Measurements from ENCODE around the gene PRKCZ.

PRKCZ gene

DNA sequence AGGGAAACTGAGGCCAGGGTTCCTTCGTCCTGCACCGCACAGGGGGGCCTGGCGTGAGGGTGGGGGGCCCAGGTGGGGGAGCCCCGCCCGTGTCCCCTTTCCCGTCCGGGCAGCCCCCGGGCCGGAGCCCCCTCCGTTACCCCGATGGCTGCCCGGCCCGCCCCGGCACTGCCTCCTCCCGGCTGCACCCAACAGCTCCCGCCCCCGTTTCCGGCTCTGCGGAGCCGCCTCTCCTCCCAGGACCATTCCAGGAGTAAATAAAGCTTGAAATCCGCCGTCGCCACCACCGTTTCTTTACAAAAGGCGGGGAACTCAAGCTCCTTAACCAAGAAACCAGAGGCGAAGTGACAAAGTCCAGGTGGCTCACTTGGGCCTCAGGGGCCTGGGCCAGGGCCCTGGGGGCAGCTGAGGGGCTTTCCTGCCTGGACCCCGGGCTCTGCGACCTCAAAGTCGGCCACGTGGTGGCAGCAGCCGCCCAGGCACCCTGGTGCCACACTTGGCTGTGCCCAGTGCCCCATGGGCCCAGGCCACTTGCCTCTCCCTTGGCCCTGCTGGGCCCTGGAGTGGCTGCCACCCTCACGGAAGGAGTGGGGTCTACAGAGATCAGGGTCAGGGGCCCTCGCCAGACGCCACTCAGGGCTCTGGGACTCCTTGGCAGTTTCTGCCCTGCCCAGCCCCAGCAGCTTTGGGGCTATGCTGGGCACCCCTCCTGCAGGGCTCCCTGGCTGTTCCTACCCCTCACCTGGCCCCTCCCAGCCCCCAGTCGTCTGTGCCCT, 144.9 kb downstream of the PRKCZ start:
- no peak for DNase-seq (ENCODE audit: low read depth)

DNA sequence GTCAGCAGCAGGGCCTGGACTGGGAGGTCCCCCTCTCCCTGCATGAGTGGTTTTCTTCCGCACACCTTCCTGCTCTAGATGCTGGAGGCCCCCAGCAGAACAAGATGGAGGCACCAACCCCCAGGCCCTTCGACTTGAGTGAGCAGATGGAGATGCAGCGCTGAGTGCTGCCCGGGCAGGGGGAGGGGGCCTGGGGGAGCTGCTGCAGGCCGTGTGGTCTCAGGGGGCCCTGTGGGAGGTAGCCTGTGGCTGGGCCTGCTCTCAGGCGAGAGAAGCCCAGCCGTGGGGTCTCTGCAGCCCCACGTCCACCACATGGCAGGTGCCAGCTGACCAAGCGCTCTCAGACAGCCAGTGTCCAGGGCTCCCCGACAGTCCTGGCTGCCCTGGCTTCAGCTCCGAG, 145.6 kb downstream of the PRKCZ start:
- no peak for DNase-seq (ENCODE audit: low read depth)

DNA sequence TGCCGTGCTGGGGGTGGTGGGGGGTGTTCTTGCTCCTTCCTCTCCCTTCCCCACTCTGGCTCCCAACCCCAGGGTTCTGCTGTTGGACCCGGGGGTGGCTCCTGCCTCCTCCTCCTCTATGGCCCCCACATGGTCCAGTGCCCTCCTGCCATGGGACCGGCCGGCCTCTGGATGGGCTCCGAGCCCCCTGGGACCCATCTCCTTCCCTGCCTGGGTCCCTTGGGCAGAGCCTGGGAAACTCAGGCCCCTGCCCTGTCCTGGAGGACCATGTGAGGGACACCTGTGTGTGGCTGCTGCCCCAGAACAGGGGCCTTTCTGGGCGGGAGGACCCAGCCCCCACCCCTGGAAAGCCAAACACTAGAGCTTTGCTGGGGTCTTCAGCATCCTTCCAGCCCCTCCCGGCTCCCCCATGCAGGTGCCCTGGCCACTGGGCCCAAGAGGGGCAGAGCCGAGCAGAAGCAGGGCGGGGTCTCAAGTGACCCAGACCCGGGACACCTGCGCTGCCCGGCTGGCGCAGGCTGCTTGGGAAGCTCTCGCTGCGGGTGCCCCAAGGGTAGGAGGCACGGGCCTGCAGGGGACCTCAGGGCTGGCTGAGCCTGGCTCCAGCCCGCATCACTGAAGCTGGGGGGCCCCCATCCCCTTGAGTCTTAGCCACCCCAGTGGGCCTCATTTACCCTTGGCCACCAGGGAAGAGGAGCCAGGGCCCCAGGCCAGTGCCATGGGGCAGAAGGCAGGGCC, 146.9 kb downstream of the PRKCZ start:
- DNase-seq (ENCODE audit: low read depth) = no peak

DNA sequence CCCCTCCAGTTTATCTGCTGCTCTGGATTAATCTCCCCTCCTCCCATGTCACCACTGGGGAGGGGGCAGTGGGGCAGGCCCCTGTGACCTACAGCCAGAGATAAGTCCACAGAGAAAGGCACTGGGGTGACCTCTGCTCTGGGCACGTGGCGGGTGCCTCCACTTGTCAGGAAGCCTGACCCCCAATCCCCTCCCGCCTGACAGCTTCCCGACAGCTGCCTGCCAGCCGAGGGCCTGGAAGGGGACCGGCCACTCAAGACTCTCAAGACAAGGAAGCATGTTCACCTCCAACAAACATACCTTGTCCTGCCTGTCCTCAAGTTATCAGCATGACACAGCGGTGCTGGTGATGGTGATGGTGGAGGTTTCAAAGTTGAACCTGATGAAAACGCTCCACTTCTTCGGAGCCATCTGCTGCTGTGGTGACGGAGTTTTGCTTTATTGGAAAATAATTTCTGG, 147.5 kb downstream of the PRKCZ start:
- DNase-seq (ENCODE audit: low read depth) = no peak

DNA sequence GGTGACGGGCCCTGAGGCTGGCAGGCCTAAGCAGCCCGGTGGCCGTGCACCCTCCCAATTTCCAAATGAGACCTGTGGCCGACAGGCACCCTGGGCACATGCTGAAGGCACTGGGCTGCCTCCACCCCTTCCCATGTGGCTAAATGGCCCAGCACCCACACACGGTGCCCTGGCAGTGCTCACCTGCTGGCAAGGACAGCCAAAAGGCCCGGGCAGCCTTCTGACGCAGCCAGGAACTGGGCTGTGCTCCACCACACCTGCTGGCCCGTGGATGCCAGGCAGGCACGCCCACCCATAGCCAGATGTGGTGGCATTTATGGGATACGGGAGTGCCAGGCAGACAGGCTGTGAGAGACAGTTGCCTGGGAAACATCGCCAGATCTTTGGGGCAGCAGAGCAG, 148.4 kb downstream of the PRKCZ start:
- no peak for DNase-seq (ENCODE audit: low read depth)

DNA sequence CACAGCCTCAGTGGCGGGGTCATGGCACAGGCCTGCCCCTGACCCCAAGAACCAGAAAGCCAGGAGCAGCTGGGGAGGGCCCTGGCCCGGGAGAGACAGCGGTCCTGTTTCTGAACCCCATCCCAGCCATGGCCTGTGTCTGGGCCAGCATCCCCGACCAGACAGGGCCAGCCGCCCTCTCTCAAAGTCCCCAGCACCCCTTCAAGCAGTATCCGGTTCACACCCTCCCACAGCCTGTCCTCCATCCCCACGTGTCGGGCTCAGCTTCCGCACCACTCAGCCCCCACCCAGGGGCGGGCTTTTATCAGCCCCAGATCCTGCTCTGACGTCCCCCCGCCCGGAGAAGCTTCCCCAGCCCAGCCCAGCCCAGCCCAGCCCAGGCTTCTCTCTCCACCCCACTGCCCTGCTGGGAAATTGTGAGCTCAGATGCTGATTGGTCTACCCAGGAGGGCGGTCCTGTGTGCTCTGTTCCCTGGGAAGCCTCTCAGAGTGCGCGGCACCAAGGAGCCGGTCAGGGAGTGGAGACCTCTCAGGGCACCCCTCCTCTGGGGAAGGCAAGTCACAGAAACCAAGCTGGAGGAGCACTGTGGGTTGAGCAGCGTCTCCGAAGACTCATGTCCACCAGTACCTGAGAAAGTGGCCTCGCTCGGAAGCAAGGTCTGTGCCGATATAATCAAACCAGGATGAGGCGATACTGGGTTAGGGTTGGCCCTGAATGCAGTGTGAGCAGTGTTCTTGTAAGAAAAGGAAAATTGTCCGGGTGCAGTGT, 149.0 kb downstream of the PRKCZ start:
- peak; percentile 79 for DNase-seq (ENCODE audit: low read depth)

DNA sequence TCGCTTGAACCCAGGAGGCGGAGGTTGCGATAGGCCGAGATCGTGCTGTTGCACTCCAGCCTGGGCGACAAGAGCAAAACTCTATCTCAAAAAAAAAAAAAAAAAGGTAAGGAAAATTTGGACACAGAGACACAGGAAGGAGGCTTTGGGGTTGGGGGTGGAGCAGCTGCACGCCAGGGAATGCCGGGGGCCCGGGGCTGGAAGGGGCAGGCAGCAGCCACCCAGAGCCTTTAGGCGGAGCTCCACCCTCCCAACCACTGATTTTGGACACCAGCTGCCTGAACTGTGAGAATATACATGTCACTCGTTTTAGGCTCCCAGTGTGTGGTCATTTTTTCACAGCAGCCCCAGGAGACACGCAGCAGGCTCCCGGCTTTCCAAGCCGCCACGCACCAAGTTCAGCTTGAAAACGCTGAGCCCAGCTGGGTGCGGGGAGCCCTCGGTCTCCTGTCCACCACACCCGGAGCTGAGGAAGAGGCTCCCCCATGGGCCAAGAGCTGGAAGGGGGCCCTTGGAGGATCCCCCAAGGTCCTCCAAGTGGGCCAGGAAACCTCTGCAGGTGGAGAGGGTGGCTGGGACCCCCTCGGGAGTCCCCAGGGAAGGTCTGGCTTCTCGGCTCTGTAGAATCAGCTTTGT, 150.2 kb downstream of the PRKCZ start:
- DNase-seq (ENCODE audit: low read depth) = no peak

DNA sequence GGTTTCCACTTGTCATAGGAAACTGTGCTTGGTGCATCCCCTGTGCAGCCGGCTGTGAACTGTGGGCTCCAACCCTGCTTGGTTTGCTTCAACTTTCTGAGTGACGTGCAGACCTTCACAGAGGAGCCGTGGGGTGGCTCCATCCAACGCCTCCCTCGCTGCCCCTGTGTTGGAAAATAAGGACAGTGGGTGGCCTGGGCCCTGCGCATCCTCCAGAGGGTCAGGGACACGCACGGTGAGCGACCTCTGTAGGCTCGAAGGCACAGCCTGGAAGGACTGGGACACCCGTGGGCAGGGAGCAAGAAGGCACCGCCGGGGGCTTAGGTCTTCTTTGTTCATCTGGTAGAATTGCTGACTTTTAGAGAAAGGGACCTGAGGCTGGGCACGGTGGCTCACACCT, 150.9 kb downstream of the PRKCZ start:
- DNase-seq (ENCODE audit: low read depth) = no peak

DNA sequence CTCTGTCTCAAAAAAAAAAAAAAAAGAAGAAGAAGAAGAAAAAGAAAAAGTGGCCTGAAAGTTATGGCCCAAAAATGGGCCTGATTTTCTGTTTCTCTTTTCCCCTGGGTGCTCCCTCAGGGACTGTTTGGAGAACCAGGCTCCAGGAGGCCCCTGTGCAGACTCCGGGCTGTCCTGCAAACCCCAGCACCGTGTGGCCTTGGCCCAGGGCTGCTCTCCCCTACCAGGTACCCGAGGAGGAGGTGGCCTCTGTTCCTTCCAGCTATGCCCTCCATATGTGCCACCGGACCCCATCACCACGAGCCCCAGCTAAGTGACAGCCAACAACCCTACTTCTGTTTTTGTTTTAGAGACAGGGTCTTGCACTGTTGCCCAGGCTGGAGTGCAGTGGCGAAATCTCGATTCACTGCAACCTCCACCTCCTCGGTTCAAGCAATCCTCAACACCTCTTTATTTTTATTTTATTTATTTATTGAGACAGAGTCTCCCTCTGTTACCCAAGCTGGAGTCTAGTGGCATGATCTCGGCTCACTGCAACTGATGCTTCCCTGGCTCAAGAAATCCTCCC, 151.9 kb downstream of the PRKCZ start:
- DNase-seq (ENCODE audit: low read depth) = no peak

DNA sequence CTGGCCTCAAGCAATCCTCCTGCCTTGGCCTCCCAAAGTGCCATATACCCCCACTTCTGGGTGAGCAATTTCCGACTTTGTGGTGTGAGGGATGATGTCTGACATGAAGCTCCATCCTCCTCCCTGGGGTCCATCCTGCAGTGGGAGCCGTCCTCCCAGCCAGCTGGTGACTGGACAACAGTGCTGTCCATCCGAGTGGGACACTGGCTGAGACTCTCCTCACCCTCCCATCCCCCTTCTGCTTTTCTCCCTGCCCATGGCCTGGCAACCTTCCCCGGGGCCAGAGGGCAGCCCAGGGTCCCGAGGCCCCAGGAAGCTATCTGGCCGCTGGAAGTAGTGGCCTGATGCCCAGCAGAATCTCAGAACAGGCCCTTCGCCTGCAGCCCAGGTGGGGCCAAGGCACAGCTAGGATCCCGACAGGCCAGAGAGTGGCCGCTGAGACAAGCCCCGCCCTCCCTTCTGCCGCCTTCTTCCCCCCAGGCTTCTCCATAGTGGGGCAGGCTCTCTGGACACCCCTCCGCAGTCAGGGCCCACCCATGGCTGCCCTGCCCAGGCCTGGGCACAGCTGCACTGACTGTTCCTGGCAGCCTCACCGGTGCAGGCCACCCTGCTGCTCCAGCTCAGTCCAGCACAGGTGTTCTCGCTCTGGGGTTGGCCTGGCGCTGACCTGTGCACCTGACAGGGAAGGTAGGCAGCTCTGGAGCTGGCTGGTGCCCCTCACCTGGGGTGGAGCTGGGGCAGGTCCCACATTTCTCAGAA, 152.8 kb downstream of the PRKCZ start:
- no peak for DNase-seq (ENCODE audit: low read depth)

DNA sequence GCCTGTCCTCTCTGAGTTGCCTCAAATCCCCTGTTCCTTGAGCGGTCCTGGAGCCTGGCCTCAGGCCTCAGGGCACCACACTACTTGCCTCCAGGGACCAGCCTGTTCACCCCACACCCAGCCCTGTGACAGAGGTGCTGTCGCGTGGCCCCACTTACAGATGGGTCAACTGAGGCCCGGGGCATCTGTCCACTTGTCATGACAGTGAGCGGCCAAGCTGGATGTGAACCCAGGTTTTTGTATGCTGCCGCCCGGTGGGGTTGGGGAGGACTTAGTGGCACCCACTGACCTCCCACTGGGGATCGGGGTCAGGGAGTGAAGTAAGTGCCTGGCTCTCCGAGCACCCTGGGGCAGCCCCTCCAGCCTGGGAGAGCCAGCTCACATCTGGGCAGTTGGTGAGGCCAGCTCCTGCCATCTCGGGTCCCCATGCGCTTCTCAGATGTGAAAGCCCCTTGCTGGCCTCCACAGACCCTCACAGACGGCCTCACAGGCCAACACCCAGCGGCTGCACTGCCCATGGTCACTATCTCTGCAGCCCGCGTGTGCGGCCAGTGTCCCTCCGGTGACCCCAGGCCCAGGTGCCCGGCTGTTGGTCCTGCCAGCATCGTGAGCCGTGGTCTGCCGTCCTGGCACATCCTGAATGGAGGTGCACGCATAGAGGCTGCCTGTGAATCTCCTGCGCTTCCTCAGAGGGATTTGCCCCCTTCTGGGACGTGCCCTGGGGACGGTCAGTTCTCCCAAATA, 153.6 kb downstream of the PRKCZ start:
- DNase-seq (ENCODE audit: low read depth) = no peak

DNA sequence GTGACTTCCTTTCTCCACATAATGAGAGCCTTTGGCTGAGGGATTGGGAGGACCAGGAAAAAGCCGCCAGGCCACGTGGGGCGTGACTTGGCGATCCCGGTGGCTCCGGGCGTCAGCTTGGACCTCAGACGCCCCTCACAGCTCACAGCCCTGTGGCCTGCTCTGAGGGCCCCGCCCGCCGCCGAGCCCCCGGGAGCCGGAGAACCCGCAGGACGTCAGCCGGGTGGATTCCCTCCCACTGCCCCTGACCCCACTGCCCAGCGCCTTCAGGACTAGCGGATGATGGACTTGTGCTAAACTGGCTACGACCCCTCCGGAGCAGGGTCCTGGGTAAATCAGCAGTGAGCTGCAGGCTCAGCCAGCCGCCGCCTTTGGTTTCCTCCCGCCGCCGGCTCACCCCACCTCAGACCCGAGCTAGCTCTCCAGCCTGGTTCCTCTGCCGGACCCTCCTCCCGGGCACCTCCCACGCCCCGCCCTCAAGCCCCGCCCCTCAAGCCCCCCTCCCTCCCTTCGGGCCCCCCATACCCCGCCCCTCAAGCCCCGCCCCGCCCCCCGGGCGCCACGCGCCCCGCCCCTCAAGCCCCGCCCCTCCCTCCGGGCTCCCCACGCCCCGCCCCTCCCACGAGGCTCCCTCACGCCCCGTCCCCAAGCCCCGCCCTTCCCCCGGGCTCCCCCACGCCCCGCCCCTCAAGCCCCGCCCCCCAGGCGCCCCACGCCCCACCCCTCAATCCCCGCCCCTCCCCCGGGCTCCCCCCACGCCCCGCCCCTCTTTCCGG, 154.4 kb downstream of the PRKCZ start:
- DNase-seq (ENCODE audit: low read depth) = no peak

DNA sequence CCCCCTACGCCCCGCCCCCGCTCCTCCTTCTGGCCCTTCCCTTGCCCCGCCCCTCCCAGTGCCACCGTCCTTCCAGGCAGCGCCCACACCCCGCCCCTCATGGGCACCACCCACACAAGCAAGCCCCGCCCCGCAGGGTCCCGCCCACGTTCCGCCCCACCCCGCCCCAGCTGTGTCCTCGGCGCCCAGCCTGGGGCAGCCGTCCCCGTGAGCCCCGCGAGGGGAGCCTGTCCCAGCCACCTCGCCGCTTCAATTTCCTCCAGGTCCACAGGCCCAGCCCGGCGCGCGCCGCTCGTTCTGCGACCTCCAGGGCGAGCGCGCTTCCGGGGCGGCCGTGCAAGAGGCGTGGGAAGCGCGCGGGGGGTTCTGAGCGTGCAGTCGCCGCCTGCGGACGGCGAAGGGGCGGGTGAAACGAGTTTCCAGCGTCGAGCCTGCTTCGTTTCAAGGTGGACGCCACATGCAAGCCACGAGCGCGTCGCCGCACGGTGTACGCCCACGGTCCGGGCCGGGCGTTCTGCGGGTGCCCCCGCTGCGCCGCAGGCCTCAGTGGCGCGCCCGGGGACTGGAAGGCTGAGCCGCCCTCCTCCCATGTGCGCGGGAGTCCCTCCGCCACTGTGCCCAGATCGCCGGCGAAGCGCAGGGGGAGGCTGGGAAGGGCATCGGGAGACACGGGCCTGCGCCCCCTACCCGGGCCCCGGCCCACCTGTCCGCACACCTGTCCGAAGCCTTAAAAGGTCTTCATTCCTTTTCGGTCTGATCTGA, 155.2 kb downstream of the PRKCZ start:
- DNase-seq (ENCODE audit: low read depth) = no peak

DNA sequence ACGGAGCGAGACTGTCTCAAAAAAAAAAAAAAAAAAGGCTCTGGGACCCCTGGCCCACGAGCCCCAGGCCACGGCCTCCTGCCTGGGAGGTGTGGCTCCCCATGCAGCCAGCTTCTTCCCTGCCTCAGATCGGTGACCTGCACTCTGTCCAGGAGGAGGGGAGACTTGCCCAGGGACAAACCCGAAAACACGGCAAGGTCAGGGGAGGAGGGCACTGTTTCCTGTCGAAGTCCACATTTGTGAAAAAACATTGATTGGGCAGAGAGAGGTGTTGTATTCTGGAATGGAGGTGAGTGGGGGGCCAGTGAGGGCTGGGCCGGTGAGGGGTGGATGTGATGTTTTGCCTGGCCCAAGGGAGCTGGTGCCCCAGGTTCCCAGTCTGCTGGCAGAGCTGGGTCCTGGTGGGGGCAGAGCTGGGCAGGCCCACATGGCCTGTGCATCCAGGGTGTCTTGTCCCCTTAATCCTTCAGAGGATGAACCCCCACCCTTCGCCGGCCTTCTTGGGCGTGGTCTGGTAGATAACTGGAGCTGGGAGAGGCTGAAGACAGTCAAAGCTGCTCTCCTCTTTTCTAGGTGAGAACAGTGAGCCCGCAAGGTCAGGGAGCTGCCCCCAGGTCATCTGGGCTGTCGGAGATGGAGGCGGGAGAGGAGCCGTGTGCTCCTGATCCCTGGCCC, 156.7 kb downstream of the PRKCZ start:
- no peak for DNase-seq (ENCODE audit: low read depth)

DNA sequence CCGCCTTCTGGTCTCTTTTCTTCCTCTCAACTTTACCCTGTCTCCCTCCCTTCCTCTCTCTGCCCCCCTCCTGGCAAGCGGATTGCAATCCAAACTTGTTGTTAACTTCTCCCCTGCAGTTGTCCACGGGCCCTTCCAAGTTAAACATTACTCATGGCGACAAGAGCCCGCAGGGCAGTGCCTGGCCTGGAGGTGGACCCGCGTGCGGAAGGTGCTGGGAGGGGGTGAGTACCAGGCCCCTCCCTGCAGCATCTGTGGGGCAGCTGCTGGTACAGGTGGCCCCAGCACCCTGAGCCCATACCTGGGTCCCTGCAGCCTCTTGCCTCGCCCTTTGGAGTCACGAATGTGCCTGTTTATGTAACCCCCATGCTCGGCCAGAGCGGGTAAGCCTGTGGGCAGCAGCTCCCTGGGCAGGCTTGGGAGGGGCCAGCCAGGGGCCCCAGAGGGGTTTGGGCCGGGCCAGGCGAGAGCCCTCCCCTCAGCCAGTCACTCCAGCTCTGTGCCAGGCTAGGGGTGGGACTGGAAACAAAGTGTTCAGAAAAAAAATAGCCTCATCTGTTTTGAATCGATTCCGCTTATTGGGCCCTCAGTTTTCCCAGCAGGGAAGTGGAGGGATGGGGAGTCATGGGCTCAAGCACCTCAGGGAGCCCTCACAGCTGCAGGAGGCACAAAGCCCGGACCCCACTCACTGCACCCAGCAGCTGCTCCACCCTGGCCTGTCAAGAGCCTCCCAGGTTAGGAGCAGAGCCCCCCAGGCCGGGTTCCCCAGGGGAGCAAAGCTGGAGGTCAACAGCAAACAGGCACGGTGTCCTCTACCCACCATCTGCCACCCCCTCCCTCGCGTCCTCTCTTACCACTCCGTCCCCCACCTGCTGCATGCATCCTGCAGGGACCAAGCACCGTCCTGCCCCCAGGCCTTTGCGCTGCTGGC, 158.4 kb downstream of the PRKCZ start:
- peak; percentile 86 for DNase-seq (ENCODE audit: low read depth)

DNA sequence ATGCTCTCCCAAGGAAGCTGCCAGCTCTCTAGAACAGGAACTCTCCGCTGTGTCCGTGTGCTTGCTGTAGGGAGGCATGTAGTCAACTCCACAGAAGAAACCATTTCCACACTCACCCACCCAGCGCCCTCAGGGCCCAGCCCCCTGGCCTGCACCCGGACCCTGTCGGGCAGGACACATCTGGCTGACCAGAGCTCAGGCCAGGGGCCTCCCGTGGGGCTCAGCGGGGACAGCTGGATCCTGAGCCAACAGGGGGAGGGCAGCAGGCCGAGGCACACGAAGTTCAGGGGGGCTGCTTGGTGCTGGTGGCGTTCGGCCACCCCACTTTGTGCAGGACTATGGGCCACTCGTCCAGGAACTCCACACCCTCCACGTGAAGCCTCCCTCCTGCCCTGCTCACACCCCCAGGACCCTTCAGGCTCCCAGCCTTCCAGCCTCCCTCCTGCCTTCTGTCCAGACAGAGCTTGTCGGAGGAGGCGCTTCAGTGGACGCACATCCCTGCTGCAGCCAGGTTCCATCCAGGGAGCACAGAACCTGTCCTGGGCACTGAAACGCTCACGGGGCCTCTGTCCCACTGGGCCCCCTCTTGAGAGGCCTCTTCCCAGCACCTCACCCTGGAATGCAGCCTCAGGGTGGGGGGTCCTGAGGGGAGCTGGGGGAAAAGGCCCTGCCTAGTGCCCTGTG, 159.3 kb downstream of the PRKCZ start:
- no peak for DNase-seq (ENCODE audit: low read depth)
